ENCODE results near the gene SLC35F5. TPM values are rescaled to one million over a fixed set of nuclear protein-coding genes. Genes with fewer than 3 reads are reported as not detected.
"Not testable (repeated sequence)": the region's sequence is repeated elsewhere in the genome, so short reads cannot be mapped to it uniquely, and the experiment has no call there.

The SLC35F5 gene
- total RNA-seq, 1 donor from 2014 or later = 57.5 TPM

DNA sequence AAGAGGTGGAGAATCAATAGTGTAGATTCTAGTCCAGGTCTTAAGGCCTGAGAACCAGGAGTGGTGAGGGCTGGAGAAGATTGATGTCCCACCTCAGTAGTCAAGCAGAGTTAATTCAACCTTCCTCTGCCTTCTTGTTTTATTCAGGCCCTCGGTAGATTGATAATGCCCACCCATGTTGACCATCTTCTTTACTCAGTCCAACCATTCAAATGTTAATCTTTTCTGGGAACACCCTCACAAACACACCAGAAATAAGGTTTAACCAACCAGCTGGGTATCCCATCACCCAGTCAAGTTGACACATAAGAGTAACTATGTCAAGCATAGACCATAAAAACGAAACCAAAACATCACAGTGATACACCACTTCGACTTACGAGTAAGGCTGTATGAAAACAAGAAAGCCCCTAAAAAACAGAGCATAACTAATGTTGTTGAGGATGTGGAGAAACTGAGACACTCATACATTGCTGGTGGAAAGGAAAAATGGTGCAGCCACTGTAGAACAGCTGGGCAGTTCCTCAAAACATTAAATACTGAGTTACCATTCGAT is 57.5 kb downstream of the SLC35F5 start:
- Mint-ChIP-seq H3K27me3 (ENCODE audit: low read depth) (peaks cover 4% of the 10 kb centered on the region), H3K27ac (no peak overlapping the region), H3K4me3 (no peak overlapping the region), H3K4me1 (peaks cover 2% of the 10 kb centered on the region), H3K36me3 (peaks cover 2% of the 10 kb centered on the region), H3K9me3 (peaks cover 8% of the 10 kb centered on the region)
- DNase-seq (ENCODE audit: low spot score in 2 of 2, unreplicated experiment in 2 of 2) = no peak
- TF ChIP-seq, protein P1, sequence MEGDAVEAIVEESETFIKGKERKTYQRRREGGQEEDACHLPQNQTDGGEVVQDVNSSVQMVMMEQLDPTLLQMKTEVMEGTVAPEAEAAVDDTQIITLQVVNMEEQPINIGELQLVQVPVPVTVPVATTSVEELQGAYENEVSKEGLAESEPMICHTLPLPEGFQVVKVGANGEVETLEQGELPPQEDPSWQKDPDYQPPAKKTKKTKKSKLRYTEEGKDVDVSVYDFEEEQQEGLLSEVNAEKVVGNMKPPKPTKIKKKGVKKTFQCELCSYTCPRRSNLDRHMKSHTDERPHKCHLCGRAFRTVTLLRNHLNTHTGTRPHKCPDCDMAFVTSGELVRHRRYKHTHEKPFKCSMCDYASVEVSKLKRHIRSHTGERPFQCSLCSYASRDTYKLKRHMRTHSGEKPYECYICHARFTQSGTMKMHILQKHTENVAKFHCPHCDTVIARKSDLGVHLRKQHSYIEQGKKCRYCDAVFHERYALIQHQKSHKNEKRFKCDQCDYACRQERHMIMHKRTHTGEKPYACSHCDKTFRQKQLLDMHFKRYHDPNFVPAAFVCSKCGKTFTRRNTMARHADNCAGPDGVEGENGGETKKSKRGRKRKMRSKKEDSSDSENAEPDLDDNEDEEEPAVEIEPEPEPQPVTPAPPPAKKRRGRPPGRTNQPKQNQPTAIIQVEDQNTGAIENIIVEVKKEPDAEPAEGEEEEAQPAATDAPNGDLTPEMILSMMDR (IDR thresholded peaks at IDR 0.05; ENCODE audit: unreplicated experiment) = no peak

DNA sequence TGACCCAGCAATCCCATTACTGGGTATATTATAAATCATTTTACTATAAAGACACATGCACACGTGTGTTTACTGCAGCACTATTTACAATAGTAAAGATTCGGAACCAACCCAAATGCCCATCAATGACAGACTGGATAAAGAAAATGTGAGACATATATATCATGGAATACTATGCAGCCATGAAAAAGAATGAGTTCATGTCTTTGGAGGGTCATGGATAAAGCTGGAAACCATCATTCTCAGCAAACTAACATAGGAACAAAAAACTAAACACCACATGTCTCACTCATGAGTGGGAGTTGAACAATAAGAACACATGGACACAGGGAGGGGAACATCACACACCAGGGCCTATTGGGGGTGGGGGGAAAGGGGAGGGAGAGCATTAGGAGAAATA is 58.2 kb downstream of the SLC35F5 start:
- H3K27me3 Mint-ChIP-seq (ENCODE audit: low read depth); H3K4me3 Mint-ChIP-seq; H3K9me3 Mint-ChIP-seq; H3K36me3 Mint-ChIP-seq; DNase-seq (ENCODE audit: low spot score in 2 of 2, unreplicated experiment in 2 of 2); H3K27ac Mint-ChIP-seq; H3K4me1 Mint-ChIP-seq: not testable (repeated sequence)

DNA sequence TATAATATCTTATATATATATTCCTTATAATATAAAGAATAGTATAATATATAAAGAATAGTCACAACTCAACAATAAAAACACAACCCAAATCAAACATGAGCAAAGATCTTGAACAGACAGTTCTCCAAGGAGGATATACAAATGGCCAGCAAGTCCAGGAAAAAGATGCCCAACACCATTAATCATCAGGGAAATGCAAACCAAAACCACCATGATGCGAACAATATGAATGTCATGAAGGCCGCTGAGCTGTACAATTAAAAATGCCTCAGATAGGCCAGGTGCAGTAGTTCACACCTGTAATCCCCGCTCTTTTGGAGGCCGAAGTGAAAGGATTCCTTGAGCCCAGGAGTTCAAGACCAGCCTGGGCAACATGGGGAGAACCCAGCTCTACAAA is 58.9 kb downstream of the SLC35F5 start:
- Mint-ChIP-seq H3K4me3 (no peak overlapping the region), H3K4me1 (peaks cover 2% of the 10 kb centered on the region), H3K27me3 (ENCODE audit: low read depth) (peaks cover 4% of the 10 kb centered on the region), H3K9me3 (peaks cover 8% of the 10 kb centered on the region), H3K36me3 (no peaks in the 10 kb centered on the region), H3K27ac (no peak overlapping the region)
- TF ChIP-seq, protein P1 (IDR thresholded peaks at IDR 0.05; ENCODE audit: unreplicated experiment) = no peak
- no peak for DNase-seq (ENCODE audit: low spot score in 2 of 2, unreplicated experiment in 2 of 2)

DNA sequence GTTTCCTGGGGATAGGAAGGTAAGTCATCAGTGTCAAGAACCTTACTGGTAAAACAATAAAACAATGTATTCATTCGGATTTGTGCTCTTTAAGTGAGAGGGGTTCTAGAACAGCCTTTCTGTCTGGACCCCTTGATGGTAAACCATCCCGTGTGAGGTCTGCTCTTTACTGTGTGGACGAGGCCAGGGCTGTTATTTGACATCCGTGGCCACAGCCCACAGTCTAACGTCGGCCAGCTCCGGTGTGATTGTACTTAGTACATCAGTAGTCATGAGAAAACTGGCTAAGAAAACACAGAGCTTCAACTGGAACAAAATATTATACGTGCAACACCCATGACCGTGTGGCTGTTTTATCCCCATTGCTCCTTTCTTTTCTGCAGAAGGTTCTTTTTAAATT is 62.0 kb downstream of the SLC35F5 start:
- Mint-ChIP-seq H3K36me3 (no peaks in the 10 kb centered on the region), H3K27me3 (ENCODE audit: low read depth) (peaks cover 7% of the 10 kb centered on the region), H3K4me1 (peaks cover 2% of the 10 kb centered on the region), H3K4me3 (no peak overlapping the region), H3K9me3 (peaks cover 8% of the 10 kb centered on the region), H3K27ac (no peak overlapping the region)
- DNase-seq (ENCODE audit: low spot score in 2 of 2, unreplicated experiment in 2 of 2) = no peak
- TF ChIP-seq, protein P1 (IDR thresholded peaks at IDR 0.05; ENCODE audit: unreplicated experiment) = no peak

DNA sequence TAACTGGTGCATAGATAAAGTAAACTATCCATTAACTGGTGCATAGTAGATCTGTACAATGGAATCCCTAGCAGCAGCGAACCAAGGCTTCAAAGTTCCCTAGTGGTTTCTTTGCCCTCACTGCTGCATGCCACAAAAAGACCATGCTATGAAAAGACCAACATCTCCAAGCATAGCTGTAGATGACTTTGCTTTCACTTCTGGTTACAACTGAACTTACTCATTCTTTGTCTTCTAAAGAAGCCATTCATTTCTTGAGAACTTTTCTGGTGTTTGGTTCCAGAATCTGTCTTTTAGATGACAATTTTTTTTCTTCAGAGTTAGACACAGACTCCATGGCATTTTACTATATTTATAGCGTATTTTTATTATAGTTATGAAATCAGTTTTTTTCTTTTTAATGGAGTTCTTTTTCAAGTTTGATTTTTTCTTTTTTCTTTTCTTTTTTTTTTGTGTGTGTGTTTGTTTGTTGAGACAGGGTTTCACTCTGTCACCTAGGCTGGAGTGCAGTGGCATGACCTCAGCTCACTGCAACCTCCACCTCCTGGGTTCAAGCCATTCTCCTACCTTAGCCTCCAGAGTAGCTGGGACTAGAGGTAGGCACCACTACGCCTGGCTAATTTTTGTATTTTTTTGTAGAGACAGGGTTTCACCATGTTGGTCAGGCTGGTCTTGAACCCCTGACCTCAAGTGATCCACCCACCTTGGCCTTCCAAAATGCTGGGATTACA is 63.6 kb downstream of the SLC35F5 start:
- peaks cover 4% of the 10 kb centered on the region for H3K9me3 Mint-ChIP-seq
- no peak overlapping the region for H3K4me3 Mint-ChIP-seq

DNA sequence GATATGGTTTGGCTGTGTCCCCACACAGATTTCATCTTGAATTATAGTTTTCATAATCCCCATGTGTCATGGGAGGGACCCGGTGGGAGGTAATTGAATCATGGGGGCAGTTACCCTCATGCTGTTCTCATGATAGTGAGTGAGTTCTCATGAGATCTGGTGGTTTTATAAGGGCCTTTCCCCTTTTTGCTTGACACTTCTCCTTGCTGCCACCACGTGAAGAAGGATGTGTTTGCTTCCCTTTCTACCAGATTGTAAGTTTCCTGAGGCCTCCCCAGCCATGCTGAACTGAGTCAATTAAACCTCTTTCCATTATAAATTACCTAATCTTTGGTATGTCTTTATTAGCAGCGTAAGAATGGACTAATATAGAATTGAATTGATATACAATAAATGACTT is 65.6 kb downstream of the SLC35F5 start:
- not testable (repeated sequence) for H3K36me3 Mint-ChIP-seq; H3K4me3 Mint-ChIP-seq; H3K9me3 Mint-ChIP-seq; H3K4me1 Mint-ChIP-seq; DNase-seq (ENCODE audit: low spot score in 2 of 2, unreplicated experiment in 2 of 2); H3K27ac Mint-ChIP-seq
- peaks cover 17% of the 10 kb centered on the region for H3K27me3 Mint-ChIP-seq (ENCODE audit: low read depth)

More for the DNA sequence above, 63.6 kb downstream of the SLC35F5 start:
- peaks cover 2% of the 10 kb centered on the region for H3K4me1 Mint-ChIP-seq
- TF ChIP-seq, protein P1 (IDR thresholded peaks at IDR 0.05; ENCODE audit: unreplicated experiment) = no peak
- no peak overlapping the region for H3K27ac Mint-ChIP-seq
- H3K36me3 Mint-ChIP-seq = no peaks in the 10 kb centered on the region
- H3K27me3 Mint-ChIP-seq (ENCODE audit: low read depth) = peaks cover 17% of the 10 kb centered on the region
- no peak for DNase-seq (ENCODE audit: low spot score in 2 of 2, unreplicated experiment in 2 of 2)
